ENCODE measurements around the gene UPK2. TPM values are rescaled to one million over a fixed set of nuclear protein-coding genes. Genes with fewer than 3 reads are reported as not detected.

UPK2 gene
- polyA plus RNA-seq = 10 to 100 TPM in 1 of 2 donors, 1 to 10 TPM in 1; 1.1 to 11.2 TPM

- no peak within 1 kb of the TSS for H3K4me3 ChIP-seq (ENCODE audit: low read depth in 1 of 2, low read length in 2 of 2)
- H3K4me1 ChIP-seq (ENCODE audit: control insufficient read depth in 2 of 2, insufficient read depth in 2 of 2, low read length in 1 of 2) = no peaks in the 10 kb centered on the region
- H3K9me3 ChIP-seq (ENCODE audit: control insufficient read depth in 2 of 2, insufficient read depth in 1 of 2, low read depth in 1 of 2, low read length in 1 of 2) = no peaks in the 10 kb centered on the region
- WGBS, 2 donors = 3 to 7% methylated on average over 7 of the region's 7 CpGs
- H3K27ac ChIP-seq (ENCODE audit: low read depth in 2 of 2, low read length in 1 of 2) = no peak within 1 kb of the TSS
- no peaks in the 10 kb centered on the region for H3K27me3 ChIP-seq (ENCODE audit: control insufficient read depth in 1 of 2, insufficient read depth in 2 of 2, low read length in 2 of 2)
- H3K36me3 ChIP-seq (ENCODE audit: control insufficient read depth in 2 of 2, insufficient read depth in 2 of 2, low read length in 1 of 2) = no peaks in the 10 kb centered on the region
Observed at GRCh38 chr11:118956094-118956846, at the start of gene UPK2. Gene UPK2 (plus strand): TSS chr11:118956298. CDS start chr11:118956351, 53 bp downstream.

- Histone ChIP-seq H3K9me3 (ENCODE audit: control insufficient read depth in 2 of 2, insufficient read depth in 1 of 2, low read depth in 1 of 2, low read length in 1 of 2) (no peaks in the 10 kb centered on the region), H3K36me3 (ENCODE audit: control insufficient read depth in 2 of 2, insufficient read depth in 2 of 2, low read length in 1 of 2) (peaks cover 0 to 18% of the 10 kb centered on the region in 2 donors), H3K27ac (ENCODE audit: low read depth in 2 of 2, low read length in 1 of 2) (peak overlapping the region; percentile 65 to 84), H3K4me1 (ENCODE audit: control insufficient read depth in 2 of 2, insufficient read depth in 2 of 2, low read length in 1 of 2) (peaks cover under 1 to 32% of the 10 kb centered on the region in 2 donors), H3K27me3 (ENCODE audit: control insufficient read depth in 1 of 2, insufficient read depth in 2 of 2, low read length in 2 of 2) (no peaks in the 10 kb centered on the region), H3K4me3 (ENCODE audit: low read depth in 1 of 2, low read length in 2 of 2) (no peak overlapping the region)
- 29 to 36% methylated on average over 24 of the region's 24 CpGs for WGBS, 2 donors
Observed at GRCh38 chr11:118907051-118908042, 48.8 kb upstream of the UPK2 start.

GRCh38 chr11:118908264-118908663 lies 47.8 kb upstream of the UPK2 start:
- no peak overlapping the region for H3K4me3 ChIP-seq (ENCODE audit: low read depth in 1 of 2, low read length in 2 of 2)
- peaks cover 8 to 41% of the 10 kb centered on the region in 2 donors for H3K4me1 ChIP-seq (ENCODE audit: control insufficient read depth in 2 of 2, insufficient read depth in 2 of 2, low read length in 1 of 2)
- peak overlapping the region; percentile 65 to 94 for H3K27ac ChIP-seq (ENCODE audit: low read depth in 2 of 2, low read length in 1 of 2)
- WGBS, 2 donors = 72 to 77% methylated on average over 13 of the region's 13 CpGs
- no peaks in the 10 kb centered on the region for H3K9me3 ChIP-seq (ENCODE audit: control insufficient read depth in 2 of 2, insufficient read depth in 1 of 2, low read depth in 1 of 2, low read length in 1 of 2)
- peaks cover 0 to 11% of the 10 kb centered on the region in 2 donors for H3K36me3 ChIP-seq (ENCODE audit: control insufficient read depth in 2 of 2, insufficient read depth in 2 of 2, low read length in 1 of 2)
- H3K27me3 ChIP-seq (ENCODE audit: control insufficient read depth in 1 of 2, insufficient read depth in 2 of 2, low read length in 2 of 2) = no peaks in the 10 kb centered on the region

- Histone ChIP-seq H3K4me3 (ENCODE audit: low read depth in 1 of 2, low read length in 2 of 2) (peak overlapping the region; percentile 4 to 21), H3K27ac (ENCODE audit: low read depth in 2 of 2, low read length in 1 of 2) (peak overlapping the region; percentile 94 to 98), H3K4me1 (ENCODE audit: control insufficient read depth in 2 of 2, insufficient read depth in 2 of 2, low read length in 1 of 2) (peaks cover 16 to 47% of the 10 kb centered on the region in 2 donors), H3K9me3 (ENCODE audit: control insufficient read depth in 2 of 2, insufficient read depth in 1 of 2, low read depth in 1 of 2, low read length in 1 of 2) (no peaks in the 10 kb centered on the region), H3K27me3 (ENCODE audit: control insufficient read depth in 1 of 2, insufficient read depth in 2 of 2, low read length in 2 of 2) (no peaks in the 10 kb centered on the region), H3K36me3 (ENCODE audit: control insufficient read depth in 2 of 2, insufficient read depth in 2 of 2, low read length in 1 of 2) (peaks cover 0 to 11% of the 10 kb centered on the region in 2 donors)
- WGBS, 2 donors = 13 to 21% methylated on average over 16 to 17 of the region's 17 CpGs
Observed at GRCh38 chr11:118908901-118909618, 47.0 kb upstream of the UPK2 start.

- Histone ChIP-seq H3K27me3 (ENCODE audit: control insufficient read depth in 1 of 2, insufficient read depth in 2 of 2, low read length in 2 of 2) (no peaks in the 10 kb centered on the region), H3K4me3 (ENCODE audit: low read depth in 1 of 2, low read length in 2 of 2) (peak overlapping the region; percentile 30 to 35), H3K4me1 (ENCODE audit: control insufficient read depth in 2 of 2, insufficient read depth in 2 of 2, low read length in 1 of 2) (peaks cover 20 to 54% of the 10 kb centered on the region in 2 donors), H3K36me3 (ENCODE audit: control insufficient read depth in 2 of 2, insufficient read depth in 2 of 2, low read length in 1 of 2) (peaks cover 0 to 8% of the 10 kb centered on the region in 2 donors), H3K9me3 (ENCODE audit: control insufficient read depth in 2 of 2, insufficient read depth in 1 of 2, low read depth in 1 of 2, low read length in 1 of 2) (no peaks in the 10 kb centered on the region), H3K27ac (ENCODE audit: low read depth in 2 of 2, low read length in 1 of 2) (peak overlapping the region; percentile 94 to 98)
- WGBS, 2 donors = 24 to 45% methylated on average over 21 of the region's 21 CpGs
Observed at GRCh38 chr11:118909619-118910308, 46.3 kb upstream of the UPK2 start.

- peaks cover 0 to 8% of the 10 kb centered on the region in 2 donors for H3K36me3 ChIP-seq (ENCODE audit: control insufficient read depth in 2 of 2, insufficient read depth in 2 of 2, low read length in 1 of 2)
- no peaks in the 10 kb centered on the region for H3K9me3 ChIP-seq (ENCODE audit: control insufficient read depth in 2 of 2, insufficient read depth in 1 of 2, low read depth in 1 of 2, low read length in 1 of 2)
- H3K27ac ChIP-seq (ENCODE audit: low read depth in 2 of 2, low read length in 1 of 2) = peak overlapping the region; percentile 98 to 99
- H3K4me1 ChIP-seq (ENCODE audit: control insufficient read depth in 2 of 2, insufficient read depth in 2 of 2, low read length in 1 of 2) = peaks cover 24 to 57% of the 10 kb centered on the region in 2 donors
- 7 to 14% methylated on average over 53 to 67 of the region's 67 CpGs for WGBS, 2 donors
- peak overlapping the region; percentile 30 to 35 for H3K4me3 ChIP-seq (ENCODE audit: low read depth in 1 of 2, low read length in 2 of 2)
- no peaks in the 10 kb centered on the region for H3K27me3 ChIP-seq (ENCODE audit: control insufficient read depth in 1 of 2, insufficient read depth in 2 of 2, low read length in 2 of 2)
Observed at GRCh38 chr11:118910309-118911112, 45.6 kb upstream of the UPK2 start.

- Histone ChIP-seq H3K4me1 (ENCODE audit: control insufficient read depth in 2 of 2, insufficient read depth in 2 of 2, low read length in 1 of 2) (peaks cover 25 to 64% of the 10 kb centered on the region in 2 donors), H3K4me3 (ENCODE audit: low read depth in 1 of 2, low read length in 2 of 2) (peak overlapping the region; percentile 26 to 30), H3K36me3 (ENCODE audit: control insufficient read depth in 2 of 2, insufficient read depth in 2 of 2, low read length in 1 of 2) (peaks cover 0 to 7% of the 10 kb centered on the region in 2 donors), H3K27me3 (ENCODE audit: control insufficient read depth in 1 of 2, insufficient read depth in 2 of 2, low read length in 2 of 2) (no peaks in the 10 kb centered on the region), H3K9me3 (ENCODE audit: control insufficient read depth in 2 of 2, insufficient read depth in 1 of 2, low read depth in 1 of 2, low read length in 1 of 2) (no peaks in the 10 kb centered on the region), H3K27ac (ENCODE audit: low read depth in 2 of 2, low read length in 1 of 2) (peak overlapping the region; percentile 98 to 99)
- 15 to 19% methylated on average over 19 to 21 of the region's 21 CpGs for WGBS, 2 donors
Observed at GRCh38 chr11:118911113-118911879, 44.8 kb upstream of the UPK2 start.

Data from esophagus (tissue), 2 donors.